Stimulated activated CD8-positive, alpha-beta memory T cell treated with anti-CD3 and anti-CD28 coated beads, Interleukin-2, amount 100 ng/mL, for 48 hours (primary cell): ENCODE measurements around the gene PFDN4.

Source experiments
- DNase-seq, 2 donors: peaks; one replicate each; pipeline ENCODE4 v3.0.0-alpha.2; 2020; ENCODE audit warnings: low read depth in 2 of 2

The PFDN4 gene

DNA sequence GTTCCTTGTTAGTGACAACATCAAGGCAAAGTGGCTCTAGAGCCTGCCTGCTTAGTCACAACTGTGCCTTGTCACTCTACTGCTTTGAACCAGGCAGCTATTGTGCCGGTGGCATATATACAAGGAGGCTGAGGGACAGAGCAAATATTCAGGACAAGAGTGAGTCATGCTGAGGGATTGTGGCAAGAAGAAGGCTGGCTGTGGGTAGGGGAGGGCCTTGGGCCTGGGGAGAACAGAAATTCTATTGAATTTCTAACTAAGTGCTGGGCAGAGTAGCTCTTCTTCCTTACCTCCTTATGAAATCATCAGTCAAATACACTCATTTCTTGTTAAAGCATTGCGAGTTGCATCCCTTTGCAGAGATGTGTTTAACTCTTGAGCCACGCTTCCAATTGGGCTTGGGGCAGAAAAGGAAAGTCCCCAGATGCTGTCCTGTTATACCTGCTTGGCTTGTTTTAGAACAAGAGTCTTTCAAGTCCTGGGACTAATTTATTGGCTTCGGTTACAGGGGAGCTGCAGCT, 59.7 kb downstream of the PFDN4 start:
- no peak for DNase-seq

GRCh38 chr20:54268941-54269340, 61.1 kb downstream of the PFDN4 start:
- DNase-seq = no peak
